HG03432 (cell line): ENCODE data around the gene MCL1.

ENCODE experiments used
- ATAC-seq: cut with Tn5 transposase; IDR thresholded peaks from one replicate; pipeline ENCODE4 v1.9.1; 2021; ENCODE audit warnings: mild to moderate bottlenecking, moderate library complexity; ENCODE audit not compliant: unreplicated experiment

MCL1 gene

GRCh38 chr1:150544204-150544603 is 35.2 kb downstream of the MCL1 start:
- ATAC-seq = no peak

GRCh38 chr1:150543500-150544143 is 35.8 kb downstream of the MCL1 start:
- ATAC-seq = no peak

DNA sequence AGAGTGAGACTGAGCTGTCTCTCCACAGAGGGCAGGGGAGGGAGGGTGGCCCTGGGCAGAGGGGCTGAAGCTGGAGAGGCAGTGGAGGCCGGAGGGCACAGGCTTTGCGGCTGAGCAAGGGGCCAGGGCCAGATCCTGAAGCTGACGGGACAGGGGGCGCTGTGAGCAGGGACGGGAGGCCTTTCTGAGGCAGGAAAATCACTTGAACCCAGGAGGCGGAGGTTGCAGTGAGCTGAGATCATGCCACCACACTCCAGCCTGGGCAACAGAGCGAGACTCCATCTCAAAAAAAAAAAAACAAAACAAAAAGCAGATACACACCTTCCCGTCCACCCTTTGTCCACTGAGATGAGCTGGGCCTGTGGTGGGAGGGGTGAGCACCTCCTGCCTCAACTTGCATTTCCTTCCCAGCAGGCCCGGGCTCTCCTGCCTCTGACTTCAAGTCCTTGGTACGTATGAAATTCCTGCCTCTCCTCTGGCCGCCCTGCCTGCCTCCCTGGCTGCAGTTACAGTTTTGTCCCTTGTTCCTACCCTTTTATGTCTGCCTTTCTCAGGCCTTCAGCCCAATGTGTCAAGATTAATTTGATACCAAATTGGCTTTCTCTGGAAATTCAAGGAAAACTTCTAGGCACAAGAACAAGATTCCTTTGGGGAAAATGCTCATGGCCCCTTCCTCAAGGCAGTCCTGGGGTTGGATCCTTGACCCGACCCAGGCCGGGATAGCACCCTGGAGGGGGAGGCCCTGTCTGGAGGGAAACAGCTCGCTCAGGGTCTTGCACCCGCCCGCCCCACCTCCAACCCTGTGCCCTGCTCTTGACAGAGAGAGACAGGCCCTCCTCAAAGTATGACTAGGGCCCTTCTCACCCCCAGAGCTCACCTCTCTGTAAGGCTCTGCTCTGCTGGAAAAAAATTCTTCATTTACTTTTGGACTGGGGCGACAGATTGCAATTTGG is 41.4 kb downstream of the MCL1 start:
- ATAC-seq = no peak

- ATAC-seq = no peak
Measured at GRCh38 chr1:150536836-150537731, 42.3 kb downstream of the MCL1 start.

DNA sequence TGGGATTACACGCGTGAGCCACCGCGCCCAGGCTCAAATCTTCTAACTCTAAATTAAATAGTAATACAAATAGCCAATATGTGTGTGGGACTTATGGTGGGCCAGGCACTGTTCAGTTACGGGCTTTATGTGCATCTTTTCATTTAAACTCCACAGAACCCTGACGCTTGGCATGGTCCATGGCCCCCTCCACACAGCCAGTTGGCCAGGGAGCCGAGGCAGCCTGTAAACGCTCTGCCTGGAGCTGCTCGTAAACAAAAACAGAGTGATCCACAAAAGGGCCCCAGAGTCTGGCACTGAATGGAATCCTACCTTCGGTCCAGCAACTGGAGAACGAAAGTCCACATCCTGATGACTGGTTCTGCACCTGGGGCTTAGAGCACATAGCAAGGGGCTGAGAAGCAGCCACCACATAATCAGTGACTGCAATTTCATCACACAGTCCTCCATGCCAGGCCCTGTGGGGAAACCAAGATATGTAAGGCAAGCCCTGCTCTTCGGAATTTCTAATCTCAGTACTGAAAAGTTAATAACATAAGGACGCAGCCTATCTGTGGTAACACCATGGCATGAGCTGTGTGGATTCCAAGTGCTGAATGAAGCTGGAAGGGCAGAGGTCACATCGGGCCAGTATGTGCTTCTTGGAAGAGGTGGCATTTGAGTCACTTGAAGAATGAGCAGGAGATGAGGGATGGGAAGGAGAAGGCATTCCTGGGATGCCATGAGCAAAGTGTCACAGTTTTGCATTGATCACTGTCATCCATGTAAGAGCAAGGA is 43.7 kb downstream of the MCL1 start:
- no peak for ATAC-seq

GRCh38 chr1:150534002-150534401 is 45.4 kb downstream of the MCL1 start:
- no peak for ATAC-seq

- no peak for ATAC-seq
Measured at GRCh38 chr1:150532860-150533259, 46.5 kb downstream of the MCL1 start.

- ATAC-seq = no peak
Measured at GRCh38 chr1:150530491-150531159, 48.8 kb downstream of the MCL1 start.

GRCh38 chr1:150529017-150529416 is 50.4 kb downstream of the MCL1 start:
- ATAC-seq = no peak

DNA sequence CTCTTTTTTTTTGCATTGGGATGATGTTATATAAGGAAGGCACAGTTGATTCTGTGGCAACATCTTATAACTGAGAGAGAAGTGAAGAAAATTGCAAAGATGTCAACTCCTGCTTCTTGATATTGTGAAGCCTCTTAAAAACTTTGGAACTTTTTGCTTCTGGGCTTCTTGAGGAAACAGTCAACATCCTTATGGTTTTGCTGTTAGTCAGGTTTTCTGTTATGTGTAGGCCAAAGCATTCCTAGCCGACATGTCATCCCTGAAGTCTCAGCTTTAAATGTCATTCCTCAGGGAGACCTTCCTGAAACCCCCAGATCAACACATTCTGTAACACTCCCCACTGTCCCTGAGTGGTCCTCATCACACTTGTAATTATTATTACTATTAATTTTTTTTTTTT is 51.2 kb downstream of the MCL1 start:
- no peak for ATAC-seq

DNA sequence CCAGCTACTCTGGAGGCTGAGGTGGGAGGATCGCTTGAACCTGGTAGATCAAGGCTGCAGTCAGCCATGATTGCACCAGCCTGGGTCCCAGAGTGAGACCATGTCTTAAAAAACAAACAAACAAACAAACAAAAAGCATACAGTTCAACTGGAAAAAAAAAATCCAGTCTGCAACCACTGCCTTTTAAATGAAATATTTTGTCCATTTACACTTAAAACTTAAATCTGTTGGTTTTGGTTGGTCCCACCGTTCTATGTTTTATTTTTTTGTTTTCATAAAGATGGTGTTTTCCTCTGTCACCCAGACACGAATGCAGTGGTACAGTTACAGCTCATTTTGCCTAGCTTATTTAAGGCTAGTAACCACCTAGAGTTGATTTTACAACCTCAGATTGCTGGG is 54.1 kb downstream of the MCL1 start:
- ATAC-seq = no peak
